Activated naive CD4-positive, alpha-beta T cell treated with anti-CD3 and anti-CD28 coated beads for 36 hours (primary cell): ENCODE results near the gene ACO2. TPM values are rescaled to one million over a fixed set of nuclear protein-coding genes. Genes with fewer than 3 reads are reported as not detected.

Source experiments
- CTCF ChIA-PET: fragments of 350-600 bp; sonication (Branson Sonifier 250); formaldehyde crosslinking; loops from one replicate; lab custom pipeline; 2021; ENCODE audit warnings: antibody characterized with exemption; lab: Charles Lee
- DNase-seq: peaks from one replicate; pipeline ENCODE4 v3.0.0-alpha.2; 2020
- H3K27ac Mint-ChIP-seq: one replicate; pipeline ENCODE4 v1.8.0; 2021; ENCODE audit warnings: mild to moderate bottlenecking, mixed read lengths
- H3K27me3 Mint-ChIP-seq: one replicate; pipeline ENCODE4 v1.8.0; 2021; ENCODE audit warnings: low read depth, mixed read lengths
- H3K36me3 Mint-ChIP-seq: one replicate; pipeline ENCODE4 v1.8.0; 2021; ENCODE audit warnings: low read depth, mixed read lengths
- H3K4me1 Mint-ChIP-seq: one replicate; pipeline ENCODE4 v1.8.0; 2021; ENCODE audit warnings: low read depth, mixed read lengths
- H3K4me3 Mint-ChIP-seq: one replicate; pipeline ENCODE4 v1.8.0; 2021; ENCODE audit warnings: mild to moderate bottlenecking, moderate library complexity, mixed read lengths
- H3K9me3 Mint-ChIP-seq: one replicate; pipeline ENCODE4 v1.8.0; 2021; ENCODE audit warnings: mixed read lengths
- intact Hi-C: fragments of 100-400 bp; cut with micrococcal nuclease; formaldehyde crosslinking; loops from one replicate; pipeline ENCODE4 v1.15.1; 2023
- total RNA-seq, 2 experiments: library from RNA; stranded (reverse); gene quantifications; one replicate each; pipeline ENCODE4 v1.2.3, GENCODE V29; 2021

Gene ACO2
- total RNA-seq, 2 experiments from 2014 or later = 113 to 118 TPM

DNA sequence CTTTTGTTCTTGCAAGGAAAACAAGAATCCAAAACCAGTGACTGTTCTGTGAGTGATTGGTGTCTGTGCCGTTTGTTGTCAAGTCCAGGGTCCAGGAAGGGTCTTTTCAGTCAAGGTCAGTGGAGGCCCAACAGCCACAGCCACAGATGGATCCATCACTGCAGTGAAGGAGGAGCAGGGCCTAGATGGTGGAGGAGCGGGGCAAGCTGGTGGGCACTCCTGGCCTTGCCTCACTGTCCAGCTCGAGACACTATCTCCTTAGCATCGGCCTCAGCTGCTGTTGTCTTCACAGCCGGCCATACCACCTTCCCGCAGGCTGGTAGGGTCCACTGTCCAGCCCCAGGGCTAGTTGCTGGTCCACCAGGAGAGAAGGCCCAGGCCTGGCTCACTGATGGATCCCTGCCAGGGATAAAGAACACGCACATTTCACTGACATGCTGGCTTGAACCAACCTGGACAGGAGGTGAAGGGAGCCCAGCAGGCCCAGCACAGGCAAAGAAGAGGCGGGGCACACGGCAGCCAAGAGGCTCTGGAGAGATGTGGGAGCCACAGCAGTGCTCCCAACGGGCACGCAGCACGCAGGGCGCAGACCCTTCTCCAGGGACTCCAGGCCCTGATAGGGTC is 60.1 kb downstream of the ACO2 start:
- DNase-seq = no peak
- H3K9me3 Mint-ChIP-seq = no peaks in the 10 kb centered on the region
- intact Hi-C loops = no loop called here
- peaks cover 26% of the 10 kb centered on the region for H3K36me3 Mint-ChIP-seq
- H3K27me3 Mint-ChIP-seq = no peaks in the 10 kb centered on the region
- CTCF ChIA-PET = interaction anchor here (7.3 kb wide), 1 partner anchor 125 kb away, joined by 64 read pairs; no protein-coding TSS in a partner anchor
- no peak overlapping the region for H3K4me3 Mint-ChIP-seq
- no peak overlapping the region for H3K27ac Mint-ChIP-seq
- H3K4me1 Mint-ChIP-seq = peaks cover 14% of the 10 kb centered on the region

DNA sequence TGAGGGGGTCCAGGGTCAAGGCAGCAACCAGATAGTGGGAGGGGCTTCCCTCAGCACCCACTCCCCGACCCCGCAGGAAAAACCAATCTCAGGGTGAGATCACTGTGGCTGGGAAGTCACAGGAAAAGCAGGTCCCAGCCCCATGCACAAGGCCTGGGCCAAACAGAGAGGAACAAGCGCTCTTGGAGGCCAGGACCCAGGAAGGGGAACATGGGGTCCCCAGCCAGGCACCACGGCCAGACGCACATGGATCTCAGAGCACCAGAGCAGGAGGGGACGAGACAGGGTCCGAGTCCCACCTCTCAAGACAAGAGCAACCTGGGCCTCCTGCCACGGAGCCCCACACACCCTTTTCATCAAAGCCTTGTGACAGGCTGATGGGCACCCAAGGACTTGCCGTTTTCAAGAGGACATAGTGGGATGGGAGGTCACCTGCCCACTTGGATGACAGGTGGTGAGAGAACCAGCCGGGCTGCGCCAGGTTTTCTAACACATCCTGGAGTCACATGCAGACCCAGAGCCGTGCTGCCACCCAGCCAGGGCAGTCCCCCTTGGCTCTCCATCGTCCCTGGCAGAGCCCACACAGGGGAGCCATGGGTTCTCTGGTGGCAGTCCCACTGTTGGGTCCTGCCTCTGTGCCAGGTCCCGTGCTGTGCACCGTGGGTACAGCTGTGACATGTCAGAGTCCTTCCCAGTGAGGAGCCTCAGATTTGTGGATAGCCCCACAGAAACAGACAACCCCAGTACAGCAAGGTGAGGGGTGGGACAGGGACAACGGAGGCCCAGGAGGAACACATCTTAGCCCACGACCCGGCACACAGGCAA is 62.2 kb downstream of the ACO2 start:
- Mint-ChIP-seq H3K27ac (no peak overlapping the region), H3K36me3 (peaks cover 25% of the 10 kb centered on the region), H3K9me3 (no peaks in the 10 kb centered on the region), H3K27me3 (no peaks in the 10 kb centered on the region), H3K4me3 (no peak overlapping the region), H3K4me1 (peaks cover 2% of the 10 kb centered on the region)
- intact Hi-C loops = no loop called here
- CTCF ChIA-PET = interaction anchor here (1.0 kb wide), 1 partner anchor 127 kb away, joined by 3 read pairs; no protein-coding TSS in a partner anchor
- no peak for DNase-seq

DNA sequence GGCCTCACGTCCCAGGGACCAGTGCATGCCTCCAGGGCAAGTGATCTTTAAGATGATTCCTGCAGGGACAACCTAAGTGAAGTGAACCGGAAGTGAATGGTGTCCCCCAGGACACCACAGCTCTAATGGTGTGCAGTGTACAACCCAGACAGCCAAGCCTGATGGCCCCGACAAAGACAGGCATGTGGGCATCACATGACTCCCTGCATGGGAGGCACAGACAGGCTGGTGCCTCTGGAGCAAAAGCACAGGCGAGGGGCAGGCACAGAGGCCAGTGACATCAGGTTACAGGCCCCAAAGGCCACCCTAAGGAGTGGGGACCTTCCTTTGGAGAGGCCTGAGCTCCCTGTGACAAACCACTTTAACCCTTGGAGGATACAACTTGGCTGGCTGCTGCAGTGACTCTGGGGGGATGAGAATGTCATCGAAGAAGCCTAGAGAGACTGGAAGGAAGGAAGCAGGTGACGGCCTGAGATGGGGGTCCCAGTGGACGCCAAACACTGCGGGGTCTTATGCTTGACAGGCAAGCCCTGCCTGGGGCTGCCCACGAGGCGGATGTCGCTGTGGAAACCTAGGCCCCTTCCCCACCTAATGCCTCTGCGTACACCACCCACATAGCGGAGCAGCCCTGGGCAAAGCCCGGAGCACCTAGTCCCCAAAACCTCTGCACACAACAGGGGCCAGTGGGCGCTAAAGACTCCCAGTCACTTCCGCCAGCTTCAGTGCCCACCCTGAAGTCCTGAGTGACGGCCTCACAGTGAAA is 63.0 kb downstream of the ACO2 start:
- Mint-ChIP-seq H3K4me1 (peaks cover 2% of the 10 kb centered on the region), H3K27me3 (no peaks in the 10 kb centered on the region), H3K27ac (no peak overlapping the region), H3K4me3 (no peak overlapping the region), H3K9me3 (no peaks in the 10 kb centered on the region), H3K36me3 (peaks cover 22% of the 10 kb centered on the region)
- CTCF ChIA-PET = interaction anchor here (1.0 to 1.9 kb wide), 4 partner anchors 46 to 130 kb away, joined by 3 to 7 read pairs (median 3); no protein-coding TSS in a partner anchor
- intact Hi-C loops = no loop called here
- no peak for DNase-seq

DNA sequence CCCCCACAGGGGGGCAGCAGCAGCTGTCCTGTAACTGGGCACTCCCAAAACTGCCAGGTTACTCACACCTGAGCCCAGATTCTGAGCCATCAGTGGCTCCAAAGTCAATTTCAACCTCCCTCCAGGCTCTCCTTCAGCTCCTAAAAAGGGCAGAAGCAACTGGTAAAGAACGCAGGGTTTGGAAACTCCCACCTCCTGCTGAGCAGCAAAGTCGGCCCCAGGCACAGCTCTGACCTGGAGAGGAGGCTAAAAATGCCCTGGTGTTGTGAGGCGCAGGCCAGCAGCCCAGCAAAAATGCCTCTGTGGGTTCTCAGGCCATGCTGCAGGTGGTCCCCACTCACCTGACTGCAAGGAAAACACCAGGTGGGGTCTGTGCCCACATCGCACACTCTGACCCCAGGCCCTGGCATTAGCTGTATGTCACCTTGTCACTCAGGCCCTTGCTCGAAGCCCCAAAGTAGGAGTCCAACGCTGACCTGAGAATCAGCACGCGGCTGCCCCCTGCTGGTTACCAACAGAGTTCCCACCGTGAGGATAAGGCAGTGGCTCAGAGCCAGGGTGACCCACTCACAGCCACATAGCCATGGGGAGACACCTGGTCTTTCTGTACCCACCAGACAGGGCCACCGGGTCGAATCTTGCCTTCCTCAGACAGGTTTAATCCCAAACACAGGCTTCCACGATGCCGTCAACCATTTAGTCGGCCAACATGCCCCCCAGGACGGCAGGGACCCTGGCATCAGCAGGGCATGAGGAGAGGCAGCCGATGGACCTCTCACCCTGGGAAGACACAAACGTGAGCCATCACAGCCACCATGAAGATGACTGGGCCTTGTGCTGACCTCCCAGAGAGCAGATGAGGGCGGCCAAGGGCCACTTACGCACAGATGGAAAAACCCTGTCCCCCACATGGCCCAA is 64.2 kb downstream of the ACO2 start:
- peaks cover 22% of the 10 kb centered on the region for H3K36me3 Mint-ChIP-seq

DNA sequence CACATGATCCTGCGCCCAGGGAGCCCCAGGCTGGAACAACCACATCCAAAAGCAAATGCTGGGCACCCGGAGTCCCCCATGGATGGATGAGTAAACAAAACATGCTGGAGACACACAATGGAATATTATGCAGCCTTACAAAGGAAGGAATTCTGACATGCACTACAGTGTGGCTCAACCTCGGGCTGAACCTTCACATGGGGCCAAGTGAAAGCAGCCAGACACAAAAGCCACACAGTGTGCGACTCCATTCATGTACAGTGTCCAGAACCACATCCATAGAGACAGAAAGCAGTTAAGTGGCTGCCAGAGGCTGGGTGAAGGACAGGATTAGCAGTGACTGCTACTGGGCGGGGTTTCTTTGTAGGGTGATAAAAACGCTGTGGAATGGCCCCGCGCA is 65.3 kb downstream of the ACO2 start:
- intact Hi-C loops = no loop called here
- DNase-seq = no peak
- Mint-ChIP-seq H3K9me3 (no peaks in the 10 kb centered on the region), H3K27ac (no peak overlapping the region), H3K4me3 (no peak overlapping the region), H3K36me3 (peaks cover 16% of the 10 kb centered on the region), H3K27me3 (no peaks in the 10 kb centered on the region), H3K4me1 (peaks cover 2% of the 10 kb centered on the region)
- CTCF ChIA-PET = interaction anchor here (0.6 to 1.1 kb wide), 2 partner anchors 50 to 63 kb away, joined by 3 to 9 read pairs; no protein-coding TSS in a partner anchor

More for the DNA sequence above, 64.2 kb downstream of the ACO2 start:
- no peaks in the 10 kb centered on the region for H3K27me3 Mint-ChIP-seq
- peak; percentile 78 for DNase-seq
- no peaks in the 10 kb centered on the region for H3K9me3 Mint-ChIP-seq
- CTCF ChIA-PET = interaction anchor here (0.6 to 1.9 kb wide), 9 partner anchors 9 to 131 kb away, joined by 3 to 7 read pairs (median 4); no protein-coding TSS in a partner anchor
- H3K27ac Mint-ChIP-seq = no peak overlapping the region
- H3K4me3 Mint-ChIP-seq = no peak overlapping the region
- intact Hi-C loops = loop anchor here (1.0 kb wide), 1 partner anchor 130 kb away; no protein-coding TSS in a partner anchor
- H3K4me1 Mint-ChIP-seq = peaks cover 2% of the 10 kb centered on the region

DNA sequence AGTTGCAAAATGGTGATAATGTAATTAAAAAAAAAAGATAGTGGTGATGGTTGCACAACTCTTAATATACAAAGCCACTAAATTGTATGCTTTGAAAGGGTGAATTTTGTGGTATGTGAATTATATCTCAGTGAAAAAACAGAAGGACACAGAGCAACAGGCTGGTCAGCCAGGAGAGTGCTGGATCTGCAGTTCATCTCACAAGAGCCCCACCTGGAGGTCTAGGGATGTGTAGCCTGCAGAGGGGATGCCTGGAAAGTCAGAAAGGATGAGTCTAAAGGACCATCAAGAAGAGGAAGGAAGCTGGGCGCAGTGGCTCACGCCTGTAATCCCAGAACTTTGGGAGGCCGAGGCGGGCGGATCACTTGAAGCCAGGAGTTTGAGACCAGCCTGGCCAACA is 66.3 kb downstream of the ACO2 start:
- Mint-ChIP-seq H3K4me1 (peaks cover 6% of the 10 kb centered on the region), H3K36me3 (peaks cover 18% of the 10 kb centered on the region), H3K27ac (no peak overlapping the region), H3K9me3 (no peaks in the 10 kb centered on the region), H3K4me3 (no peak overlapping the region), H3K27me3 (no peaks in the 10 kb centered on the region)
- intact Hi-C loops = no loop called here
- no peak for DNase-seq
- CTCF ChIA-PET = interaction anchor here (1.1 kb wide), 1 partner anchor 62 kb away, joined by 9 read pairs; no protein-coding TSS in a partner anchor

DNA sequence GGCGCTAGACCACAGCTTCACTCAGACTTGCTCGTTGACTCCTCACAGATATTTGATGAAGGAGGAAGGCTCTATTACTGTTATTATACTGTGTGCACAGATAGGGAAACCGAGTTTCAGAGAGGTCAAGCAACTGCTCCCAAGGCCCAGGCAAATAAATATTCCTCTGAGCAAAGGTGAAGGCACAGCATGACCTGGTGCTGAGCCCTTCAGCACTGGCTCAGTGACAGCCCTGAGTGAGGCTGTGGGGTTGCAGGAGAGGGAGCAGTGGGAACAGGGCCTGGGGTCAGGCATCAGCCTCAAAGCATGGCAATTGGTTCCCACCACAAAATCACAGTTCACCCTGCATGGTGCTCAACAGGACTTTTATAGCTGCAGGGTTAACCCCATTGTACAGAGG is 68.3 kb downstream of the ACO2 start:
- Mint-ChIP-seq H3K4me3 (no peak overlapping the region), H3K27ac (no peak overlapping the region), H3K27me3 (no peaks in the 10 kb centered on the region), H3K9me3 (no peaks in the 10 kb centered on the region), H3K36me3 (peaks cover 15% of the 10 kb centered on the region), H3K4me1 (peaks cover 21% of the 10 kb centered on the region)
- CTCF ChIA-PET = no interaction called here
- DNase-seq = no peak
- intact Hi-C loops = no loop called here

DNA sequence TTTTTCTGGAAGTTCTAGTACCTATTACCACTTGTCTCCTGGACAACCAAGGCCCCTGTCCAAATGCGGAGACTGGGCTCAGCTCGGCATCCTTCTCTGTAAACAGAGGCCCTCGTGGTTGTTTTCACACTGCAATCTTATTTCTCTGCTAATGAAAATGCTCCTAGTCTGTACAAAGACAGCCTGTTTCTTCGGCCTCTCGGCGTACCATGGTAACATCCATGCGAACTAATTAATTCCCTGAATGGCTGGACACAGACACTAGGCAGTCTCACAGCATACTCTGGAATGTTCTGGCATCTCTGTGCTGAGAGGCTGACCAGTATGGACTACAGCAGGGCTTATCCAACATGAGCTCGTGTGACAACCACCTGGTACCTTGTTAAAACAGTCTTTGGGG is 69.7 kb downstream of the ACO2 start:
- no peak overlapping the region for H3K4me3 Mint-ChIP-seq
- intact Hi-C loops = no loop called here

DNA sequence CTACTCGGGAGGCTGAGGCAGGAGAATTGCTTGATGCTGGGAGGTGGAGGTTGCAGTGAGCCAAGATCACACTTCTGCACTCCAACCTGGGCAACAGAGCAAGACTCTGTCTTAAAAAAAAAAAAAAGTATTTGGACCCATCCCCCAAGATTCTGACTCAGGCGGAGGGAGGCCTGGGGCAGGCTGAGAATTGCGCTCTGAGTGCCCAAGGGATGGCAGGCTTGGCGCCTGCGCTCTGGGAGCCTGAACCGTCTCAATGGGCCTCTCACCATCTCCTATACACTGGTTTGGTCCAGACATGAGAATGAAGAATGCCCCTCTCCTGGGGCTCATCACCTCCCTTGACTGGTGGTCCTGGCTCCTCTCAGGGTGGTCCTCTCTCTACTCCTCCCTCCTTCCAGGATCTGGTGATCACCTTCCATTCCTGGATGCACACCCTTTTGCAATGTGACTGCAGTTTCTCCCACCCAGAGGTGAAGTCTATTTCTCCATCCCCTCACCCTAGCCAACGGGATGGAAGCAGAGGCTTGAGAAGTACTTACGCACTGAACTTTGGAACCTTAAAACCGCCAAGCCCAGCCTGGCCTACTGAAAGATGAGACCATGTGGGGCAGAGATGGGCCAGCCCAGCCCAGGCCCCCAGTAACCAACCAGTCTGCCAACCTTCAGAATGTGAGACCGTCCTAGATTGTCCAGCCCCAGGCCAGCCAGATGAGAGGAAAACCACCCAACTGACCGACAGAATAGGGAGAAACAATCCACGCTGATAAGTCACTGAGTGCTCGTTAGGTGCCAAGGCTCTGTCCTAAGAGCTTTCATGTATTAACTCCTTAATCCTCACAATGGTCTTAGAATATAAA is 70.5 kb downstream of the ACO2 start:
- Mint-ChIP-seq H3K4me1 (peaks cover 35% of the 10 kb centered on the region), H3K36me3 (peaks cover 20% of the 10 kb centered on the region), H3K27ac (no peak overlapping the region), H3K9me3 (no peaks in the 10 kb centered on the region), H3K27me3 (no peaks in the 10 kb centered on the region), H3K4me3 (no peak overlapping the region)
- CTCF ChIA-PET = no interaction called here
- no peak for DNase-seq
- intact Hi-C loops = loop anchor here (5.0 kb wide), 1 partner anchor 92 kb away; the partner anchor contains the start of gene TOB2

More for the DNA sequence above, 69.7 kb downstream of the ACO2 start:
- H3K36me3 Mint-ChIP-seq = peaks cover 17% of the 10 kb centered on the region
- no peak overlapping the region for H3K27ac Mint-ChIP-seq
- no peaks in the 10 kb centered on the region for H3K9me3 Mint-ChIP-seq
- DNase-seq = no peak
- no peaks in the 10 kb centered on the region for H3K27me3 Mint-ChIP-seq
- CTCF ChIA-PET = no interaction called here
- H3K4me1 Mint-ChIP-seq = peaks cover 33% of the 10 kb centered on the region

DNA sequence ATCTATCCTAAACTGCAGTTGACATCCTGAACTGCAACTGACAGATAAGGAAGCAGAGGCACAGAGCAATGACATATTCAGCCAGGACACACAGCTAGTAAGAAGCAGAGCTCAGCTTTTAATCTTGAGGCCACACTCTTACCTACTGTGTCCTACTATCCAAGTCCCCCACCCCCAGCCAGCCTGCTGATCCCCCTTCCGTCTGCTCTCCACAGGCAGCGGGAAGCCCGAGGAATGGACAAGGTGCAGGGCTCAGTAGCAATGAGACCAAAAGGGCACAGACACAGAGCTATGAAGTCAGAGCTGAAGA is 71.0 kb downstream of the ACO2 start:
- H3K4me3 Mint-ChIP-seq = no peak overlapping the region
- H3K4me1 Mint-ChIP-seq = peaks cover 41% of the 10 kb centered on the region
- H3K27ac Mint-ChIP-seq = no peak overlapping the region
- H3K9me3 Mint-ChIP-seq = no peaks in the 10 kb centered on the region
- no peaks in the 10 kb centered on the region for H3K27me3 Mint-ChIP-seq
- CTCF ChIA-PET = no interaction called here
- DNase-seq = no peak
- intact Hi-C loops = loop anchor here (5.0 kb wide), 1 partner anchor 93 kb away; the partner anchor contains the start of gene TOB2
- peaks cover 20% of the 10 kb centered on the region for H3K36me3 Mint-ChIP-seq

DNA sequence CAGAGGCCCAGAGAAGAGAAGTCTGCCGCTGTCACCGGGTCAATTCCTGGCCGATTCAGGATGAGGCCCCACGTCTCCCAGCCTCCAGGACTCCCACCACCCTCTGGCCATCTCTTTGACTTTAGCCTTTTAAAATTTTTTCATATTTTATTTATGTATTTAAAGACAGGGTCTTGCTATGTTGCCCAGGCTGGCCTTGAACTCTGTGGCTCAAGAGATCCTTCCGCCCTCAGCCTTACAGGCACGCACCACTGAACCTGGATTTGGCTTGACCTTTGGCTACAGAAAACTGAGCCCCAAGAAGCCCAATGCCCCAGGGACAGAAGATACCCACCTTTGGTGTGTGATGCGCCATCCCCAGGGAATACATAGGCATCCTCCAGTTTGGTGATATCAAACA is 71.4 kb downstream of the ACO2 start:
- Mint-ChIP-seq H3K4me3 (no peak overlapping the region), H3K36me3 (peaks cover 17% of the 10 kb centered on the region), H3K27me3 (no peaks in the 10 kb centered on the region), H3K9me3 (no peaks in the 10 kb centered on the region), H3K27ac (no peak overlapping the region), H3K4me1 (peaks cover 43% of the 10 kb centered on the region)
- CTCF ChIA-PET = no interaction called here
- intact Hi-C loops = loop anchor here (5.0 kb wide), 1 partner anchor 93 kb away; the partner anchor contains the start of gene TOB2
- DNase-seq = no peak
